Islet precursor cell (in vitro differentiated cells): ENCODE data around the gene DACT2.

Experiments
- DNase-seq: peaks from one replicate; pipeline ENCODE4 v3.0.0-alpha.2; 2018

The DACT2 gene

GRCh38 chr6:168263351-168263905, 56.1 kb downstream of the DACT2 start:
- DNase-seq = no peak

- no peak for DNase-seq
Measured at GRCh38 chr6:168261234-168261633, 58.3 kb downstream of the DACT2 start.

- no peak for DNase-seq
Measured at GRCh38 chr6:168260420-168260987, 59.1 kb downstream of the DACT2 start.

- DNase-seq = no peak
Measured at GRCh38 chr6:168258795-168259194, 60.8 kb downstream of the DACT2 start.

- DNase-seq = no peak
Measured at GRCh38 chr6:168256940-168257339, 62.6 kb downstream of the DACT2 start.
